Lower leg skin (tissue), 4 donors: ENCODE measurements around the gene CALY. TPM values are rescaled to one million over a fixed set of nuclear protein-coding genes. Genes with fewer than 3 reads are reported as not detected.

Source experiments
- DNase-seq, 2 donors: peaks; one replicate each; pipeline ENCODE4 v3.0.0-alpha.2; 2019; ENCODE audit warnings: low spot score in 2 of 2
- H3K4me3 ChIP-seq: fragments of 200-600 bp; sonication (generic); 2 replicates; pipeline ENCODE4 v1.5.1; 2017; ENCODE audit warnings: mild to moderate bottlenecking, low read depth; ENCODE audit not compliant: poor library complexity, severe bottlenecking
- POLR2A ChIP-seq, 2 donors: fragments of 450-650 bp; IDR thresholded peaks; one replicate each; pipeline ENCODE4 v1.6.1; 2016 to 2017; ENCODE audit warnings: antibody characterized with exemption in 2 of 2, mild to moderate bottlenecking in 1 of 2, moderate library complexity in 1 of 2
- WGBS, 2 donors: methylation state at CpG; one replicate each; pipeline ENCODE4 v1.1.5; 2018; 5-methylcytosine and 5-hydroxymethylcytosine counted together
- intact Hi-C: fragments of 100-400 bp; cut with DNase I; formaldehyde crosslinking; loops from one replicate; pipeline ENCODE4 v1.15.0; 2023; ENCODE audit warnings: low total_unique reads
- total RNA-seq, 4 donors: library from RNA; depleted of rRNA; stranded (reverse); fragments of >200 nt; gene quantifications; one replicate each; pipeline ENCODE4 v1.1.0, GENCODE V29; 2016
- TF ChIP-seq, protein P1 (sequence below), 3 donors: fragments of 450-650 bp; IDR thresholded peaks; one replicate each; pipeline ENCODE4 v1.5.1; 2016; ENCODE audit warnings: antibody characterized with exemption in 3 of 3, mild to moderate bottlenecking in 3 of 3, moderate library complexity in 2 of 3

The CALY gene
- total RNA-seq, 4 donors from 2014 or later, result not detected

GRCh38 chr10:133303206-133303605, 33.5 kb downstream of the CALY start:
- no peak for TF ChIP-seq POLR2A (IDR thresholded peaks at IDR 0.05)
- TF ChIP-seq, protein P1, sequence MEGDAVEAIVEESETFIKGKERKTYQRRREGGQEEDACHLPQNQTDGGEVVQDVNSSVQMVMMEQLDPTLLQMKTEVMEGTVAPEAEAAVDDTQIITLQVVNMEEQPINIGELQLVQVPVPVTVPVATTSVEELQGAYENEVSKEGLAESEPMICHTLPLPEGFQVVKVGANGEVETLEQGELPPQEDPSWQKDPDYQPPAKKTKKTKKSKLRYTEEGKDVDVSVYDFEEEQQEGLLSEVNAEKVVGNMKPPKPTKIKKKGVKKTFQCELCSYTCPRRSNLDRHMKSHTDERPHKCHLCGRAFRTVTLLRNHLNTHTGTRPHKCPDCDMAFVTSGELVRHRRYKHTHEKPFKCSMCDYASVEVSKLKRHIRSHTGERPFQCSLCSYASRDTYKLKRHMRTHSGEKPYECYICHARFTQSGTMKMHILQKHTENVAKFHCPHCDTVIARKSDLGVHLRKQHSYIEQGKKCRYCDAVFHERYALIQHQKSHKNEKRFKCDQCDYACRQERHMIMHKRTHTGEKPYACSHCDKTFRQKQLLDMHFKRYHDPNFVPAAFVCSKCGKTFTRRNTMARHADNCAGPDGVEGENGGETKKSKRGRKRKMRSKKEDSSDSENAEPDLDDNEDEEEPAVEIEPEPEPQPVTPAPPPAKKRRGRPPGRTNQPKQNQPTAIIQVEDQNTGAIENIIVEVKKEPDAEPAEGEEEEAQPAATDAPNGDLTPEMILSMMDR (IDR thresholded peaks at IDR 0.05), result no peak
- DNase-seq, result no peak
- WGBS, 2 donors, result 71 to 89% methylated on average over 6 to 10 of the region's 10 CpGs
- intact Hi-C loops, result no loop called here
- no peak overlapping the region for H3K4me3 ChIP-seq

DNA sequence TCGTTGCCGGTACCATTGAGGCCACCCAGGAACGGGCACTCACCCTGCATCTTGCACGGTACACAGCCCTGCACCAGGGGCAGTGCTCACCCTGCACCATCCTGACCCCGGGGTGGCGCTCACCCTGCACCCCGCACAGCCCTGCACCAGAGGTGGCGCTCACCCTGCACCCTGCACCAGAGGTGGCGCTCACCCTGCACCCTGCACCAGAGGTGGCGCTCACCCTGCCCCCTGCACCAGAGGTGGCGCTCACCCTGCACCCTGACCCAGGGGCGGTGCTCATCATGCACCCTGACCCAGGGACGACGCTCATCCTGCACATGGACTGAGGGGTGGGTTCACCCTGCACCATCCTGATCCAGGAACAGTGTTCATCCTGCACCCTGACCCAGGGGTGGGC, 34.5 kb downstream of the CALY start:
- intact Hi-C loops, result no loop called here
- 93 to 96% methylated on average over 5 to 10 of the region's 14 CpGs for WGBS, 2 donors
- no peak for DNase-seq
- no peak for TF ChIP-seq POLR2A (IDR thresholded peaks at IDR 0.05)
- TF ChIP-seq, protein P1 (IDR thresholded peaks at IDR 0.05), result no peak
- no peak overlapping the region for H3K4me3 ChIP-seq

GRCh38 chr10:133299738-133300137, 37.0 kb downstream of the CALY start:
- TF ChIP-seq POLR2A (IDR thresholded peaks at IDR 0.05), result no peak
- TF ChIP-seq, protein P1 (IDR thresholded peaks at IDR 0.05), result no peak
- WGBS, 2 donors, result 95% methylated on average over 14 of the region's 14 CpGs
- intact Hi-C loops, result no loop called here
- DNase-seq, result no peak
- H3K4me3 ChIP-seq, result no peak overlapping the region

DNA sequence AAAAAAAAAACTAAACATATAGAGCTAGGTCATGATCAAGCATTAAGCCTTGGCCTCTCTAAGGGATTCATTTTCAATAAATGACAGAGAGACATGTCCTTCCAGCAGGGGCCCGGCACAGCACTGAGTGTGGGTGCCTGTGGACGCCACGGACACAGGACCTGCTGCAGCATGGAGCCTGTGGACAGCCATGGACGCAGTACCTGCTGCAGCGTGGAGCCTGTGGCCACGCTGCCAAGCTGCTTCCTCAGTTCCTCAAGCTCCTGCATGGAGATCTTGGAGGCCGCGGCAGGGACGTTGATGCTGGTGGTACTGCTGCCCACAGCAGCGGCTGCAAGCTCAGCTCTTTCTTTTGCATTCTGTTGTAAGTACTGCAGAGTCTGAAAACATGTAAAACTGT, 37.5 kb downstream of the CALY start:
- H3K4me3 ChIP-seq, result no peak overlapping the region
- 85 to 90% methylated on average over 10 of the region's 10 CpGs for WGBS, 2 donors
- intact Hi-C loops, result no loop called here
- TF ChIP-seq, protein P1 (IDR thresholded peaks at IDR 0.05), result no peak
- no peak for TF ChIP-seq POLR2A (IDR thresholded peaks at IDR 0.05)
- DNase-seq, result no peak

GRCh38 chr10:133298466-133298865, 38.2 kb downstream of the CALY start:
- TF ChIP-seq, protein P1 (IDR thresholded peaks at IDR 0.05), result no peak
- no peak for TF ChIP-seq POLR2A (IDR thresholded peaks at IDR 0.05)
- DNase-seq, result no peak
- no peak overlapping the region for H3K4me3 ChIP-seq
- intact Hi-C loops, result no loop called here
- 97 to 98% methylated on average over 14 of the region's 14 CpGs for WGBS, 2 donors

- intact Hi-C loops, result no loop called here
- no peak for TF ChIP-seq POLR2A (IDR thresholded peaks at IDR 0.05)
- TF ChIP-seq, protein P1 (IDR thresholded peaks at IDR 0.05), result no peak
- WGBS, 2 donors, result 93 to 94% methylated on average over 10 of the region's 10 CpGs
- no peak for DNase-seq
- no peak overlapping the region for H3K4me3 ChIP-seq
Measured at GRCh38 chr10:133297504-133297903, 39.2 kb downstream of the CALY start.
